Measurements from ENCODE around the gene STARD3. TPM values are rescaled to one million over a fixed set of nuclear protein-coding genes. Genes with fewer than 3 reads are reported as not detected.

The STARD3 gene
- total and polyA plus RNA-seq, 9 of the 15 experiments (the other 6 are each of a cell fraction or from before 2014, with no cell fraction given), result 0.63 to 87.0 (median 46.0) TPM

DNA sequence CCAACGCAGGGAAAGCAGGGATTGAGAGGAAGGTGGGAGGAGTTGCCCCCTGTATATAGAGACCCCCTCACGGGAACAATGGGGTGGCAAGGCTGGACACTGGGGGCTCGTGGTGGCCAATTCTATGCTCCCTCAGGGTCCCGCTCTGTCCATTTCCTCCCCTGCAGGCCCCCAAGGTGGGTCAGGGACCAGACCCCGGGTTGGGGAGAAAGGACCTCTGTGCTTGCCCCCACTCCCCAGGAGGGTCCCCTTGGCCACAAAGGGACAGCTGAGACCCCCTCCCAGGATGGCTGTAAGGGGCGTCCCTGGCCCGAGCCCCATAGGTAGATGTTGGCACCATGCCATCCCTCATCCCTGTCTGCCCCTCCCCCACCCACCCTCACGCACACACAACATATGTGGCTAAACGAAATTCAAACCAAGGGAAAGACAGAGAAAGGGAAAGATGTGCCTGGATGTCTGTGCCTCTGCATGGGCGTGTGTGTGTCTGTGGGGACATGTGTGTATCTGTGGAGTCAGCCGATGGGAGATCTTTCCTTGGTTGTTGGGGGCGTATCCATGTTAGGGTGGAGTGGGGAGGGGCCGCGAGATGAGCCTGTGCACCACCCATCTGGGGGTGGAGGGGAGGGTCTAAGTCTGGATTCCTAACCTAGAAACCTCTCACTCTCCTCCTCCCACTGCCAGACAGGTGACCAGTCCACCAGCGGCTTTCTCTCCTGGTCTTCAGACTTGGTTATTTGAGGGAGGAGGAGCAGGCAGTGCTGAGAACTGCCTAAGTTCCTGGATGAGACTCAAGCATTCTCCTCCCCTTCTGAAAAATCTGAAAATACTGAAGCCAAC lies 28.6 kb upstream of the STARD3 start:
- Histone ChIP-seq H3K27me3 (ENCODE audit: control insufficient read depth in 2 of 2, insufficient read depth in 2 of 2, low read length in 2 of 2) (peaks cover 18 to 33% of the 10 kb centered on the region in 2 experiments), H3K9me1 (ENCODE audit: control insufficient read depth, insufficient read depth, low read length) (no peaks in the 10 kb centered on the region), H3K4me2 (ENCODE audit: insufficient read depth, low read length) (no peak overlapping the region), H3K9me3 (replicated peaks; ENCODE audit: control insufficient read depth, insufficient read depth, low read depth, low read length) (no peaks in the 10 kb centered on the region), H3K4me3 (no peak overlapping the region), H3K4me1 (replicated peaks in 1 of 2; ENCODE audit: control insufficient read depth in 2 of 2, insufficient read depth in 2 of 2, low read length in 2 of 2) (peaks cover 4 to 52% of the 10 kb centered on the region in 2 experiments; a peak in 3 of 5 replicates), H3K36me3 (ENCODE audit: control insufficient read depth, insufficient read depth, low read length) (no peaks in the 10 kb centered on the region), H3K79me2 (ENCODE audit: control insufficient read depth, insufficient read depth, low read length) (no peaks in the 10 kb centered on the region), H3K9ac (ENCODE audit: insufficient read depth in 1 of 2, low read depth in 2 of 2, low read length in 2 of 2) (no peak overlapping the region), H2AFZ (ENCODE audit: low read depth, low read length) (no peak overlapping the region), H3K27ac (ENCODE audit: extremely low read depth, low read depth, low read length) (no peak overlapping the region), H4K20me1 (replicated peaks; ENCODE audit: control insufficient read depth, insufficient read depth, low read length) (0 out of 2 replicates have a peak, but pooled peaks cover 9% of the 10 kb centered on the region)
- 6% methylated on average over 10 of the region's 15 CpGs for WGBS (ENCODE audit: insufficient coverage, low coverage, missing lambda C conversion rate)
- CTCF ChIA-PET (ENCODE audit: low intra/inter-chr PET ratio), result interaction anchor here (0.6 kb wide), 1 partner anchor 66 kb away, joined by 5 read pairs; no protein-coding TSS in a partner anchor
- in situ Hi-C loops (cut with MboI), result no loop called here
- no TSS peak for BruUV-seq (replicated peaks)
- intact Hi-C loops (cut with micrococcal nuclease), result no loop called here
- FAIRE-seq (no peak), ATAC-seq (peak; percentile 50), DNase-seq (ENCODE audit: extremely low read depth in 1 of 4, low spot score in 3 of 4) (peak in 3 of 4 experiments; percentile 31 to 55 (median 53))
- POLR2A ChIA-PET, result interaction anchor here (0.6 kb wide), 1 partner anchor 16 kb away, joined by 4 read pairs; no protein-coding TSS in a partner anchor
- TF ChIP-seq POLR2G (IDR thresholded peaks at IDR 0.05; ENCODE audit: low read depth, low read length), result no peak
- peak; percentile 89 for TF ChIP-seq NFIC (IDR thresholded peaks at IDR 0.05)

DNA sequence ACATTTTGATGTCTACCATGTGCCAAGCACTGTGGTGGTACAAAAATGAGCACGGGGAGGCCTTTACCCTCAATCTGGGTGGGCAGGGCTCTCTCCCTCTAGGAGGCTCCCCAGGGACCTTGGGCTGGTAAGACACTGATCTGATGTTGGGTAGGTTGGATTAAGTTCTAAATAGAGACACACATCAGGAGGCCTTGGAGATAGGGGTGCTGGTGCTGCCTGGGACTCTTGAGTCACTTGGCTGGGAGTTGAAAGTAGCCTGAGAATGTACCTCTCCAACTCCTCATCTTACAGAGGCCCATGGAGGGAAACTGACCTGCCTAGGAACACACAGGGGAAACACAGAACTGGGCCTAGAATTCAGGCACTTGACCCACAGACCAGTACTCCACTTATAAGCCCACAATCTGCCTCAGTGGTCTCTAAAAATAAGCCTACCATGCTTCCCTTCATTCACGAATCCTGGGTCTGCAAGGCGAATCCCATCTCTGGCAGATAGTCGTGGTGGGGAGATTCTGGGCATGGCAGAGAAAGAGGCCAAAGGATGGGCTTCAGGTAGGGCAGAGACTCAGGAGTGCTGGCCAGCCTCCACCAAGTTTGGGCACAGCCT lies 27.4 kb upstream of the STARD3 start:
- no peak overlapping the region for H3K4me3 ChIP-seq
- FAIRE-seq (no peak), DNase-seq (ENCODE audit: extremely low read depth in 1 of 4, low spot score in 3 of 4) (no peak), ATAC-seq (no peak)
- H3K4me2 ChIP-seq (ENCODE audit: insufficient read depth, low read length), result no peak overlapping the region
- POLR2A ChIA-PET, result no interaction called here
- no peaks in the 10 kb centered on the region for H3K9me1 ChIP-seq (ENCODE audit: control insufficient read depth, insufficient read depth, low read length)
- 26% methylated on average over 4 of the region's 4 CpGs for WGBS (ENCODE audit: insufficient coverage, low coverage, missing lambda C conversion rate)
- H4K20me1 ChIP-seq (replicated peaks; ENCODE audit: control insufficient read depth, insufficient read depth, low read length), result 0 out of 2 replicates have a peak, but pooled peaks cover 6% of the 10 kb centered on the region
- CTCF ChIA-PET (ENCODE audit: low intra/inter-chr PET ratio), result no interaction called here
- H3K79me2 ChIP-seq (ENCODE audit: control insufficient read depth, insufficient read depth, low read length), result no peaks in the 10 kb centered on the region
- peaks cover 16 to 25% of the 10 kb centered on the region in 2 experiments for H3K27me3 ChIP-seq (ENCODE audit: control insufficient read depth in 2 of 2, insufficient read depth in 2 of 2, low read length in 2 of 2)
- intact Hi-C loops (cut with micrococcal nuclease) (no loop called here), in situ Hi-C loops (cut with MboI) (no loop called here)
- H3K9ac ChIP-seq (ENCODE audit: insufficient read depth in 1 of 2, low read depth in 2 of 2, low read length in 2 of 2), result no peak overlapping the region
- H3K27ac ChIP-seq (ENCODE audit: extremely low read depth, low read depth, low read length), result no peak overlapping the region
- no TSS peak for BruUV-seq (replicated peaks)
- H3K9me3 ChIP-seq (replicated peaks; ENCODE audit: control insufficient read depth, insufficient read depth, low read depth, low read length), result no peaks in the 10 kb centered on the region
- peaks cover 4 to 45% of the 10 kb centered on the region in 2 experiments; a peak in 3 of 5 replicates for H3K4me1 ChIP-seq (replicated peaks in 1 of 2; ENCODE audit: control insufficient read depth in 2 of 2, insufficient read depth in 2 of 2, low read length in 2 of 2)
- no peak overlapping the region for H2AFZ ChIP-seq (ENCODE audit: low read depth, low read length)
- no peaks in the 10 kb centered on the region for H3K36me3 ChIP-seq (ENCODE audit: control insufficient read depth, insufficient read depth, low read length)
- TF ChIP-seq IRF2 (CRISPR knock-in tag; IDR thresholded peaks at IDR 0.05) (no peak), BCL6 (CRISPR knock-in tag; IDR thresholded peaks at IDR 0.05) (no peak), ARID2 (IDR thresholded peaks at IDR 0.05) (no peak), XRCC3 (IDR thresholded peaks at IDR 0.05) (no peak), ZNF707 (CRISPR knock-in tag; conservative IDR thresholded peaks at IDR 0.05) (no peak)
- TF ChIP-seq, protein P1, sequence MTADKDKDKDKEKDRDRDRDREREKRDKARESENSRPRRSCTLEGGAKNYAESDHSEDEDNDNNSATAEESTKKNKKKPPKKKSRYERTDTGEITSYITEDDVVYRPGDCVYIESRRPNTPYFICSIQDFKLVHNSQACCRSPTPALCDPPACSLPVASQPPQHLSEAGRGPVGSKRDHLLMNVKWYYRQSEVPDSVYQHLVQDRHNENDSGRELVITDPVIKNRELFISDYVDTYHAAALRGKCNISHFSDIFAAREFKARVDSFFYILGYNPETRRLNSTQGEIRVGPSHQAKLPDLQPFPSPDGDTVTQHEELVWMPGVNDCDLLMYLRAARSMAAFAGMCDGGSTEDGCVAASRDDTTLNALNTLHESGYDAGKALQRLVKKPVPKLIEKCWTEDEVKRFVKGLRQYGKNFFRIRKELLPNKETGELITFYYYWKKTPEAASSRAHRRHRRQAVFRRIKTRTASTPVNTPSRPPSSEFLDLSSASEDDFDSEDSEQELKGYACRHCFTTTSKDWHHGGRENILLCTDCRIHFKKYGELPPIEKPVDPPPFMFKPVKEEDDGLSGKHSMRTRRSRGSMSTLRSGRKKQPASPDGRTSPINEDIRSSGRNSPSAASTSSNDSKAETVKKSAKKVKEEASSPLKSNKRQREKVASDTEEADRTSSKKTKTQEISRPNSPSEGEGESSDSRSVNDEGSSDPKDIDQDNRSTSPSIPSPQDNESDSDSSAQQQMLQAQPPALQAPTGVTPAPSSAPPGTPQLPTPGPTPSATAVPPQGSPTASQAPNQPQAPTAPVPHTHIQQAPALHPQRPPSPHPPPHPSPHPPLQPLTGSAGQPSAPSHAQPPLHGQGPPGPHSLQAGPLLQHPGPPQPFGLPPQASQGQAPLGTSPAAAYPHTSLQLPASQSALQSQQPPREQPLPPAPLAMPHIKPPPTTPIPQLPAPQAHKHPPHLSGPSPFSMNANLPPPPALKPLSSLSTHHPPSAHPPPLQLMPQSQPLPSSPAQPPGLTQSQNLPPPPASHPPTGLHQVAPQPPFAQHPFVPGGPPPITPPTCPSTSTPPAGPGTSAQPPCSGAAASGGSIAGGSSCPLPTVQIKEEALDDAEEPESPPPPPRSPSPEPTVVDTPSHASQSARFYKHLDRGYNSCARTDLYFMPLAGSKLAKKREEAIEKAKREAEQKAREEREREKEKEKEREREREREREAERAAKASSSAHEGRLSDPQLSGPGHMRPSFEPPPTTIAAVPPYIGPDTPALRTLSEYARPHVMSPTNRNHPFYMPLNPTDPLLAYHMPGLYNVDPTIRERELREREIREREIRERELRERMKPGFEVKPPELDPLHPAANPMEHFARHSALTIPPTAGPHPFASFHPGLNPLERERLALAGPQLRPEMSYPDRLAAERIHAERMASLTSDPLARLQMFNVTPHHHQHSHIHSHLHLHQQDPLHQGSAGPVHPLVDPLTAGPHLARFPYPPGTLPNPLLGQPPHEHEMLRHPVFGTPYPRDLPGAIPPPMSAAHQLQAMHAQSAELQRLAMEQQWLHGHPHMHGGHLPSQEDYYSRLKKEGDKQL (CRISPR knock-in tag; IDR thresholded peaks at IDR 0.05; ENCODE audit: borderline replicate concordance), result no peak
